H9 (cell line): ENCODE measurements around the gene OR10H1. TPM values are rescaled to one million over a fixed set of nuclear protein-coding genes. Genes with fewer than 3 reads are reported as not detected.

Source experiments
- DNase-seq: peaks from one replicate; pipeline ENCODE4 v3.0.0-alpha.2; 2017
- H2AFZ ChIP-seq: one replicate; pipeline ENCODE4 v1.6.1; 2013; ENCODE audit warnings: mild to moderate bottlenecking, low read length, control low read depth, moderate library complexity
- H2AK5ac ChIP-seq: 2 replicates; pipeline ENCODE4 v1.6.1; 2013; ENCODE audit warnings: low read length, control low read depth, mixed read lengths; ENCODE audit not compliant: insufficient read length
- H2BK120ac ChIP-seq: one replicate; pipeline ENCODE4 v1.6.1; 2013; ENCODE audit warnings: low read depth, mild to moderate bottlenecking, low read length, control low read depth, inconsistent platforms; ENCODE audit not compliant: poor library complexity, severe bottlenecking
- H2BK12ac ChIP-seq: 2 replicates; pipeline ENCODE4 v1.6.1; 2013; ENCODE audit warnings: low read length, control low read depth, mixed read lengths, low read depth; ENCODE audit not compliant: insufficient read length
- H2BK15ac ChIP-seq: 2 replicates; pipeline ENCODE4 v1.6.1; 2013; ENCODE audit warnings: low read depth, low read length, control low read depth
- H2BK20ac ChIP-seq: one replicate; pipeline ENCODE4 v1.6.1; 2013; ENCODE audit warnings: low read depth, mild to moderate bottlenecking, low read length, control low read depth, inconsistent platforms; ENCODE audit not compliant: poor library complexity, severe bottlenecking
- H2BK5ac ChIP-seq: 2 replicates; pipeline ENCODE4 v1.6.1; 2013; ENCODE audit warnings: low read length, control low read depth, mixed read lengths; ENCODE audit not compliant: insufficient read length
- H3K14ac ChIP-seq: 2 replicates; pipeline ENCODE4 v1.6.1; 2013; ENCODE audit warnings: low read length, control low read depth; ENCODE audit not compliant: insufficient read depth
- H3K18ac ChIP-seq: 2 replicates; pipeline ENCODE4 v1.6.1; 2013; ENCODE audit warnings: low read depth, mild to moderate bottlenecking, mixed read lengths, low read length, control low read depth; ENCODE audit not compliant: insufficient read length
- H3K23ac ChIP-seq: 2 replicates; pipeline ENCODE4 v1.6.1; 2013; ENCODE audit warnings: low read length, control low read depth, mixed read lengths, low read depth; ENCODE audit not compliant: insufficient read length
- H3K23me2 ChIP-seq: 2 replicates; pipeline ENCODE4 v1.6.1; 2013; ENCODE audit warnings: low read depth, mild to moderate bottlenecking, mixed read lengths, low read length, control low read depth; ENCODE audit not compliant: insufficient read length, poor library complexity, severe bottlenecking
- H3K27ac ChIP-seq: 2 replicates; pipeline ENCODE4 v1.5.1; 2013; ENCODE audit warnings: low read length, control low read depth, mixed read lengths, low read depth; ENCODE audit not compliant: insufficient read length
- H3K27me3 ChIP-seq: 2 replicates; pipeline ENCODE4 v1.6.1; 2013; ENCODE audit warnings: low read length, control low read depth, inconsistent platforms; ENCODE audit not compliant: insufficient read depth
- H3K4ac ChIP-seq: 2 replicates; pipeline ENCODE4 v1.6.1; 2013; ENCODE audit warnings: low read depth, mild to moderate bottlenecking, control low read depth, inconsistent platforms, low read length, moderate library complexity
- H3K4me1 ChIP-seq: 2 replicates; pipeline ENCODE4 v1.6.1; 2013; ENCODE audit warnings: low read length, control low read depth, inconsistent platforms; ENCODE audit not compliant: insufficient read depth
- H3K4me2 ChIP-seq: 2 replicates; pipeline ENCODE4 v1.6.1; 2013; ENCODE audit warnings: low read length, control low read depth, mixed read lengths; ENCODE audit not compliant: insufficient read length, insufficient read depth
- H3K56ac ChIP-seq: 2 replicates; pipeline ENCODE4 v1.6.1; 2013; ENCODE audit warnings: low read depth, mild to moderate bottlenecking, mixed read lengths, low read length, control low read depth; ENCODE audit not compliant: insufficient read length
- H3K79me1 ChIP-seq: 2 replicates; pipeline ENCODE4 v1.6.1; 2013; ENCODE audit warnings: low read depth, mild to moderate bottlenecking, moderate library complexity, low read length, control low read depth, inconsistent platforms; ENCODE audit not compliant: insufficient read depth, poor library complexity, severe bottlenecking
- H3K79me2 ChIP-seq: 2 replicates; pipeline ENCODE4 v1.6.1; 2013; ENCODE audit warnings: low read length, control low read depth, inconsistent platforms; ENCODE audit not compliant: insufficient read depth
- H3K9ac ChIP-seq: 2 replicates; pipeline ENCODE4 v1.6.1; 2013; ENCODE audit warnings: low read length, control low read depth, mixed read lengths; ENCODE audit not compliant: insufficient read length; ENCODE audit errors: extremely low read depth
- H3K9me3 ChIP-seq: one replicate; pipeline ENCODE4 v1.6.1; 2013; ENCODE audit warnings: low read depth, low read length, inconsistent platforms; ENCODE audit not compliant: control insufficient read depth
- H3T11ph ChIP-seq: one replicate; pipeline ENCODE4 v1.6.1; 2013; ENCODE audit warnings: mild to moderate bottlenecking, low read length, control low read depth, inconsistent platforms
- H4K20me1 ChIP-seq: one replicate; pipeline ENCODE4 v1.6.1; 2013; ENCODE audit not compliant: control insufficient read depth, insufficient read length, insufficient read depth
- H4K5ac ChIP-seq: 2 replicates; pipeline ENCODE4 v1.6.1; 2013; ENCODE audit warnings: low read depth, mild to moderate bottlenecking, mixed read lengths, low read length, control low read depth; ENCODE audit not compliant: insufficient read length
- H4K8ac ChIP-seq: replicated peaks from 2 replicates; pipeline ENCODE4 v1.6.1; 2013; ENCODE audit warnings: low read length, control low read depth, mixed read lengths, low read depth; ENCODE audit not compliant: insufficient read length
- H4K91ac ChIP-seq: 2 replicates; pipeline ENCODE4 v1.6.1; 2013; ENCODE audit warnings: low read depth, mild to moderate bottlenecking, moderate library complexity, mixed read lengths, low read length, control low read depth; ENCODE audit not compliant: insufficient read length
- H3K27ac Mint-ChIP-seq, 3 experiments: 2 replicates in 2 of 3; 3 replicates in 1 of 3; pipeline ENCODE4 v1.8.0; 2020 to 2021; ENCODE audit warnings: mixed read lengths in 3 of 3, mild to moderate bottlenecking in 1 of 3, moderate library complexity in 1 of 3
- H3K27me3 Mint-ChIP-seq: 2 replicates; pipeline ENCODE4 v1.8.0; 2021; ENCODE audit warnings: low read depth, mild to moderate bottlenecking, moderate library complexity, mixed read lengths
- H3K36me3 Mint-ChIP-seq, 3 experiments: 2 replicates in 2 of 3; 3 replicates in 1 of 3; pipeline ENCODE4 v1.8.0; 2020 to 2021; ENCODE audit warnings: low read depth in 3 of 3, mixed read lengths in 3 of 3; ENCODE audit not compliant: insufficient read depth in 1 of 3
- H3K4me1 Mint-ChIP-seq, 2 experiments: 2 replicates each; pipeline ENCODE4 v1.8.0; 2020; ENCODE audit warnings: mixed read lengths in 2 of 2
- H3K4me3 Mint-ChIP-seq, 2 experiments: 2 replicates in 1 of 2; 3 replicates in 1 of 2; pipeline ENCODE4 v1.8.0; 2020 to 2021; ENCODE audit warnings: mild to moderate bottlenecking in 2 of 2, mixed read lengths in 2 of 2, moderate library complexity in 1 of 2
- H3K9me3 Mint-ChIP-seq, 2 experiments: 2 replicates in 1 of 2; 3 replicates in 1 of 2; pipeline ENCODE4 v1.8.0; 2020; ENCODE audit warnings: mild to moderate bottlenecking in 2 of 2, mixed read lengths in 2 of 2, moderate library complexity in 1 of 2
- WGBS: extraction: QIAGEN DNeasy Blood & Tissue Kit; methylation state at CpG from one replicate; pipeline ENCODE4 v1.1.7; 2013; ENCODE audit warnings: missing lambda C conversion rate, low lambda C conversion rate, mixed read lengths; ENCODE audit not compliant: insufficient read length; ENCODE audit errors: extremely low coverage; 5-methylcytosine and 5-hydroxymethylcytosine counted together
- total RNA-seq: library from RNA; stranded (reverse); gene quantifications from 2 replicates; pipeline ENCODE4 v1.2.1, GENCODE V29; 2021
- TF ChIP-seq, protein P1 (sequence below): fragments of 200-600 bp; sonication (generic); conservative IDR thresholded peaks from 3 replicates; pipeline ENCODE4 v1.8.0; 2021; ENCODE audit warnings: antibody characterized with exemption, mild to moderate bottlenecking

OR10H1 gene
- total RNA-seq, 1 experiment from 2014 or later = not detected

DNA sequence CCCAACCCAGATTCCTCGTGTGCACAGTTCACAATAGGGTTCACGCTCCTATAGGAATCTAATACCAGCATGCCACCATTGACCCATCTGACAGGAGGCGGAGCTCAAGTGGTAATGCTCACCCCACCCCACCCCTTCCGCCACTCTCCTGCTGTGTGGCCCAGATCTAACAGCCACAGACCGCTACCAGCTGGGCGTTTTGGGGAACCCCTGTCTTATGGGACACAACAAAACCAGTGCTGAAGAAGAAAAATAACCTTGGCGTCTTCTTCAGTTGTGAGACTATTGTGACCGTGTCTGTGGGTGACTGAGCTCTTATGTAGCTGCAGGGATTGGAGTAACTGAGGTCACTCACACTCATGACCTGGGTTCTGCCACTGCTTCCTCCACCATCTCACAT, 5.2 kb upstream of the OR10H1 start:
- H2BK120ac ChIP-seq = no peak overlapping the region
- Mint-ChIP-seq H3K4me1 (no peaks in the 10 kb centered on the region), H3K9me3 (peaks cover 86 to 88% of the 10 kb centered on the region in 2 experiments), H3K36me3 (peaks cover 13 to 18% (median 14%) of the 10 kb centered on the region in 3 experiments; a peak in 6 of 7 replicates), H3K27me3 (no peaks in the 10 kb centered on the region; the same call in 1 of the 2 replicates), H3K4me3 (no peak overlapping the region), H3K27ac (no peak overlapping the region)
- H2BK12ac ChIP-seq = no peak overlapping the region
- WGBS = no CpG with 5 or more reads among the region's 8 CpGs
- no peaks in the 10 kb centered on the region for H3K23me2 ChIP-seq
- no peak overlapping the region for H4K8ac ChIP-seq
- H2AFZ ChIP-seq = no peak overlapping the region
- no peak overlapping the region for H3K14ac ChIP-seq
- H3K4me1 ChIP-seq = no peaks in the 10 kb centered on the region
- H3K4ac ChIP-seq = no peak overlapping the region
- H3K79me2 ChIP-seq = no peaks in the 10 kb centered on the region
- no peak overlapping the region for H2BK20ac ChIP-seq
- no peaks in the 10 kb centered on the region for H3K27me3 ChIP-seq
- H2AK5ac ChIP-seq = no peak overlapping the region
- peaks cover 91% of the 10 kb centered on the region for H3K9me3 ChIP-seq
- H4K91ac ChIP-seq = no peak overlapping the region
- H3T11ph ChIP-seq = no peak overlapping the region
- no peak overlapping the region for H3K27ac ChIP-seq
- no peak overlapping the region for H3K23ac ChIP-seq
- H2BK15ac ChIP-seq = no peak overlapping the region
- no peak overlapping the region for H3K56ac ChIP-seq
- H3K18ac ChIP-seq = no peak overlapping the region
- no peak overlapping the region for H4K5ac ChIP-seq
- no peak for DNase-seq
- H2BK5ac ChIP-seq = no peak overlapping the region
- no peaks in the 10 kb centered on the region for H4K20me1 ChIP-seq
- TF ChIP-seq, protein P1, sequence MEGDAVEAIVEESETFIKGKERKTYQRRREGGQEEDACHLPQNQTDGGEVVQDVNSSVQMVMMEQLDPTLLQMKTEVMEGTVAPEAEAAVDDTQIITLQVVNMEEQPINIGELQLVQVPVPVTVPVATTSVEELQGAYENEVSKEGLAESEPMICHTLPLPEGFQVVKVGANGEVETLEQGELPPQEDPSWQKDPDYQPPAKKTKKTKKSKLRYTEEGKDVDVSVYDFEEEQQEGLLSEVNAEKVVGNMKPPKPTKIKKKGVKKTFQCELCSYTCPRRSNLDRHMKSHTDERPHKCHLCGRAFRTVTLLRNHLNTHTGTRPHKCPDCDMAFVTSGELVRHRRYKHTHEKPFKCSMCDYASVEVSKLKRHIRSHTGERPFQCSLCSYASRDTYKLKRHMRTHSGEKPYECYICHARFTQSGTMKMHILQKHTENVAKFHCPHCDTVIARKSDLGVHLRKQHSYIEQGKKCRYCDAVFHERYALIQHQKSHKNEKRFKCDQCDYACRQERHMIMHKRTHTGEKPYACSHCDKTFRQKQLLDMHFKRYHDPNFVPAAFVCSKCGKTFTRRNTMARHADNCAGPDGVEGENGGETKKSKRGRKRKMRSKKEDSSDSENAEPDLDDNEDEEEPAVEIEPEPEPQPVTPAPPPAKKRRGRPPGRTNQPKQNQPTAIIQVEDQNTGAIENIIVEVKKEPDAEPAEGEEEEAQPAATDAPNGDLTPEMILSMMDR = no peak
- no peak overlapping the region for H3K4me2 ChIP-seq
- no peaks in the 10 kb centered on the region for H3K79me1 ChIP-seq
- H3K9ac ChIP-seq = no peak overlapping the region
